ENCODE results near the gene COG1. TPM values are rescaled to one million over a fixed set of nuclear protein-coding genes. Genes with fewer than 3 reads are reported as not detected.

COG1 gene
- total and polyA plus RNA-seq, 9 of the 15 experiments (the other 6 are each of a cell fraction or from before 2014, with no cell fraction given), result 9.5 to 26.8 (median 12.9) TPM

DNA sequence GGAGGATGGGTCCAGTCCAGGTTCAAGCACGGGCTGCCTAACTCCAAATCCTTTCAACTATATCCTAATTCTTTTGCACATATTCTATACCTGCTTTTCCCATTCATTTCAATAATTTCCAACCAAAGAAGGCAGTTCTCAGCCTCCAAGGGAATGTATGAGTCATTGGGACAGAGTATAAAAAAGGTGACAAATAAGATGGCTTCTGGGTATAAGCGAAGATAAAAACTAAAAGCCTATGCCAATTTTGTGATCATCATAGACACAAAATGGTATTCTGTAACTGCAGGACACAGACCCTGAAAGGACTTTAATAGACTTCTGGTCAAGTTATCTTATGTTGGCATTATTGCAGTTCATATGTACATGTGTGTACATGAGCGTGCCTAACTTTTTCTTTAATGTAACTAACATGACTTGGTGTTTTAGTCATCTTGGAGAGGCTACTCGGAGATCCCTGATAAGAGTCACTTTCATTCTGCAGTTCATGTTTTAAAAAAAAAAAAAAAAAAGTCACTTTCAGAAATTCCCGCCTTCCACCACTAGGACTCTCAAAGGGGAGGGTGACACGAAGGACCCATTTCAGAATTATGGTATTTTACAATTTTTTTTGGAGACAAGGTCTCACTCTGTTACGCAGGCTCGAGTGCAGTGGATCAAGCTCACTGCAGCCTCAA is 17.3 kb downstream of the COG1 start (continued):
- TF ChIP-seq NR2F6 (CRISPR knock-in tag; IDR thresholded peaks at IDR 0.05), result no peak
- no peak for TF ChIP-seq ZNF644 (tag; IDR thresholded peaks at IDR 0.05; ENCODE audit: low read depth)
- TF ChIP-seq BRD9 (IDR thresholded peaks at IDR 0.05; ENCODE audit: low read depth, partially characterized antibody), result no peak
- no peak for TF ChIP-seq ZNF140 (CRISPR knock-in tag; IDR thresholded peaks at IDR 0.05)
- no peak for TF ChIP-seq STAG1 (CRISPR knock-in tag; IDR thresholded peaks at IDR 0.05; ENCODE audit: borderline replicate concordance)
- TF ChIP-seq SIRT6 (IDR thresholded peaks at IDR 0.05; ENCODE audit: low read depth, low read length), result no peak
- TF ChIP-seq, protein P1, sequence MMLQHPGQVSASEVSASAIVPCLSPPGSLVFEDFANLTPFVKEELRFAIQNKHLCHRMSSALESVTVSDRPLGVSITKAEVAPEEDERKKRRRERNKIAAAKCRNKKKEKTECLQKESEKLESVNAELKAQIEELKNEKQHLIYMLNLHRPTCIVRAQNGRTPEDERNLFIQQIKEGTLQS (IDR thresholded peaks at IDR 0.05), result peak; percentile 79
- TF ChIP-seq, protein P1 (CRISPR knock-in tag; conservative IDR thresholded peaks at IDR 0.05), result no peak
- TF ChIP-seq SRF (CRISPR knock-in tag; IDR thresholded peaks at IDR 0.05), result no peak
- TF ChIP-seq IRF2 (CRISPR knock-in tag; IDR thresholded peaks at IDR 0.05), result no peak
- no peak for TF ChIP-seq POLR2G (IDR thresholded peaks at IDR 0.05; ENCODE audit: low read depth, low read length)
- 0 out of 2 replicates have a peak, but pooled peaks have one; percentile 50 for TF ChIP-seq SMARCE1 (IDR thresholded peaks at IDR 0.05)
- no peak for TF ChIP-seq ZBTB1 (CRISPR knock-in tag; IDR thresholded peaks at IDR 0.05; ENCODE audit: borderline replicate concordance, low read depth)
- TF ChIP-seq RBM17 (IDR thresholded peaks at IDR 0.05; ENCODE audit: borderline replicate concordance, low read depth, low read length), result no peak
- TF ChIP-seq SP1 (CRISPR knock-in tag; IDR thresholded peaks at IDR 0.05), result no peak
- no peak for TF ChIP-seq THRAP3 (IDR thresholded peaks at IDR 0.05; ENCODE audit: borderline replicate concordance)
- no peak for TF ChIP-seq ZNF143 (CRISPR knock-in tag; IDR thresholded peaks at IDR 0.05)
- TF ChIP-seq CCNT2 (IDR thresholded peaks at IDR 0.05; ENCODE audit: borderline replicate concordance, extremely low read depth, insufficient read length, low read depth, low read length), result peak; percentile 4
- TF ChIP-seq PRPF4 (IDR thresholded peaks at IDR 0.05; ENCODE audit: insufficient read depth, low read depth, low read length, poor library complexity, severe bottlenecking), result no peak
- no peak for TF ChIP-seq POLR2H (tag; IDR thresholded peaks at IDR 0.05; ENCODE audit: low read depth)
- TF ChIP-seq DDX20 (tag; IDR thresholded peaks at IDR 0.05; ENCODE audit: low read depth), result no peak
- TF ChIP-seq, protein P2, sequence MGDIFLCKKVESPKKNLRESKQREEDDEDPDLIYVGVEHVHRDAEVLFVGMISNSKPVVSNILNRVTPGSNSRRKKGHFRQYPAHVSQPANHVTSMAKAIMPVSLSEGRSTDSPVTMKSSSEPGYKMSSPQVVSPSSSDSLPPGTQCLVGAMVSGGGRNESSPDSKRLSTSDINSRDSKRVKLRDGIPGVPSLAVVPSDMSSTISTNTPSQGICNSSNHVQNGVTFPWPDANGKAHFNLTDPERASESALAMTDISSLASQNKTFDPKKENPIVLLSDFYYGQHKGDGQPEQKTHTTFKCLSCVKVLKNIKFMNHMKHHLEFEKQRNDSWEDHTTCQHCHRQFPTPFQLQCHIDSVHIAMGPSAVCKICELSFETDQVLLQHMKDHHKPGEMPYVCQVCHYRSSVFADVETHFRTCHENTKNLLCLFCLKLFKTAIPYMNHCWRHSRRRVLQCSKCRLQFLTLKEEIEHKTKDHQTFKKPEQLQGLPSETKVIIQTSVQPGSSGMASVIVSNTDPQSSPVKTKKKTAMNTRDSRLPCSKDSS (IDR thresholded peaks at IDR 0.05; ENCODE audit: low read depth, partially characterized antibody), result no peak
- TF ChIP-seq, protein P3, sequence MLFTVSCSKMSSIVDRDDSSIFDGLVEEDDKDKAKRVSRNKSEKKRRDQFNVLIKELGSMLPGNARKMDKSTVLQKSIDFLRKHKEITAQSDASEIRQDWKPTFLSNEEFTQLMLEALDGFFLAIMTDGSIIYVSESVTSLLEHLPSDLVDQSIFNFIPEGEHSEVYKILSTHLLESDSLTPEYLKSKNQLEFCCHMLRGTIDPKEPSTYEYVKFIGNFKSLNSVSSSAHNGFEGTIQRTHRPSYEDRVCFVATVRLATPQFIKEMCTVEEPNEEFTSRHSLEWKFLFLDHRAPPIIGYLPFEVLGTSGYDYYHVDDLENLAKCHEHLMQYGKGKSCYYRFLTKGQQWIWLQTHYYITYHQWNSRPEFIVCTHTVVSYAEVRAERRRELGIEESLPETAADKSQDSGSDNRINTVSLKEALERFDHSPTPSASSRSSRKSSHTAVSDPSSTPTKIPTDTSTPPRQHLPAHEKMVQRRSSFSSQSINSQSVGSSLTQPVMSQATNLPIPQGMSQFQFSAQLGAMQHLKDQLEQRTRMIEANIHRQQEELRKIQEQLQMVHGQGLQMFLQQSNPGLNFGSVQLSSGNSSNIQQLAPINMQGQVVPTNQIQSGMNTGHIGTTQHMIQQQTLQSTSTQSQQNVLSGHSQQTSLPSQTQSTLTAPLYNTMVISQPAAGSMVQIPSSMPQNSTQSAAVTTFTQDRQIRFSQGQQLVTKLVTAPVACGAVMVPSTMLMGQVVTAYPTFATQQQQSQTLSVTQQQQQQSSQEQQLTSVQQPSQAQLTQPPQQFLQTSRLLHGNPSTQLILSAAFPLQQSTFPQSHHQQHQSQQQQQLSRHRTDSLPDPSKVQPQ (CRISPR knock-in tag; IDR thresholded peaks at IDR 0.05; ENCODE audit: borderline replicate concordance), result no peak

Data from K562 (cell line).